ENCODE data around the gene ATXN1. TPM values are rescaled to one million over a fixed set of nuclear protein-coding genes. Genes with fewer than 3 reads are reported as not detected.

Gene ATXN1
- polyA plus RNA-seq, 1 donor from 2014 or later: 28.2 TPM

DNA sequence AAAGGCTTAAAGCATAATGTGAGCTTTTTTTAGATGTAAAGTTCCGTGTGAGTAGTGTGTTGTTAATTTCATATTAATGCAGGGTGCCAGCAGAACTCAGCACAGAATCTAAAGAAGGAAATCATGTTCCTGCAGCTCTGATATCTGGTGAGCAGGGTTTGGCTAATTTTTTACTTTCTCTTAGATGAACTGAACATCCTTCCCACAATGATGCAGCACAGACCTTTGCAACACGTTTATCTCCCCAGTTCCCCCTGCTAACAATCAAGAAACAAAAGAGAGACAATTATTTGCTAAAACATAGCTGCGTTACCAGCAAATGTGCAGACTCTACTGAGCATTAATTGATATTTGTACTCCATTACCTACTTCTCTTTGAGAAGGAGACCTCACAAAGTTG lies 39.1 kb upstream of the ATXN1 start:
- Histone ChIP-seq H3K9me3 (ENCODE audit: low read length) (no peaks in the 10 kb centered on the region), H3F3A (ENCODE audit: insufficient read depth, low read length, poor library complexity, severe bottlenecking) (peaks cover 3% of the 10 kb centered on the region), H3K9ac (ENCODE audit: low read length) (no peak overlapping the region), H3K4me3 (ENCODE audit: low read length) (no peak overlapping the region), H4K20me1 (ENCODE audit: insufficient read depth) (no peaks in the 10 kb centered on the region), H3K9me2 (ENCODE audit: insufficient read depth, low read length) (no peaks in the 10 kb centered on the region), H3K36me3 (ENCODE audit: insufficient read depth, low read length) (no peaks in the 10 kb centered on the region), H3K27ac (ENCODE audit: low read length) (no peak overlapping the region), H3K27me3 (ENCODE audit: insufficient read depth, low read depth, low read length) (no peaks in the 10 kb centered on the region), H3K79me2 (replicated peaks; ENCODE audit: insufficient read depth, low read length) (no peaks in the 10 kb centered on the region), H3K4me2 (ENCODE audit: low read length) (no peak overlapping the region), H2AFZ (ENCODE audit: low read depth, low read length) (no peak overlapping the region)
- TF ChIP-seq, protein P1, sequence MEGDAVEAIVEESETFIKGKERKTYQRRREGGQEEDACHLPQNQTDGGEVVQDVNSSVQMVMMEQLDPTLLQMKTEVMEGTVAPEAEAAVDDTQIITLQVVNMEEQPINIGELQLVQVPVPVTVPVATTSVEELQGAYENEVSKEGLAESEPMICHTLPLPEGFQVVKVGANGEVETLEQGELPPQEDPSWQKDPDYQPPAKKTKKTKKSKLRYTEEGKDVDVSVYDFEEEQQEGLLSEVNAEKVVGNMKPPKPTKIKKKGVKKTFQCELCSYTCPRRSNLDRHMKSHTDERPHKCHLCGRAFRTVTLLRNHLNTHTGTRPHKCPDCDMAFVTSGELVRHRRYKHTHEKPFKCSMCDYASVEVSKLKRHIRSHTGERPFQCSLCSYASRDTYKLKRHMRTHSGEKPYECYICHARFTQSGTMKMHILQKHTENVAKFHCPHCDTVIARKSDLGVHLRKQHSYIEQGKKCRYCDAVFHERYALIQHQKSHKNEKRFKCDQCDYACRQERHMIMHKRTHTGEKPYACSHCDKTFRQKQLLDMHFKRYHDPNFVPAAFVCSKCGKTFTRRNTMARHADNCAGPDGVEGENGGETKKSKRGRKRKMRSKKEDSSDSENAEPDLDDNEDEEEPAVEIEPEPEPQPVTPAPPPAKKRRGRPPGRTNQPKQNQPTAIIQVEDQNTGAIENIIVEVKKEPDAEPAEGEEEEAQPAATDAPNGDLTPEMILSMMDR (IDR thresholded peaks at IDR 0.05; ENCODE audit: poor library complexity, severe bottlenecking): no peak
- TF ChIP-seq, protein P2, sequence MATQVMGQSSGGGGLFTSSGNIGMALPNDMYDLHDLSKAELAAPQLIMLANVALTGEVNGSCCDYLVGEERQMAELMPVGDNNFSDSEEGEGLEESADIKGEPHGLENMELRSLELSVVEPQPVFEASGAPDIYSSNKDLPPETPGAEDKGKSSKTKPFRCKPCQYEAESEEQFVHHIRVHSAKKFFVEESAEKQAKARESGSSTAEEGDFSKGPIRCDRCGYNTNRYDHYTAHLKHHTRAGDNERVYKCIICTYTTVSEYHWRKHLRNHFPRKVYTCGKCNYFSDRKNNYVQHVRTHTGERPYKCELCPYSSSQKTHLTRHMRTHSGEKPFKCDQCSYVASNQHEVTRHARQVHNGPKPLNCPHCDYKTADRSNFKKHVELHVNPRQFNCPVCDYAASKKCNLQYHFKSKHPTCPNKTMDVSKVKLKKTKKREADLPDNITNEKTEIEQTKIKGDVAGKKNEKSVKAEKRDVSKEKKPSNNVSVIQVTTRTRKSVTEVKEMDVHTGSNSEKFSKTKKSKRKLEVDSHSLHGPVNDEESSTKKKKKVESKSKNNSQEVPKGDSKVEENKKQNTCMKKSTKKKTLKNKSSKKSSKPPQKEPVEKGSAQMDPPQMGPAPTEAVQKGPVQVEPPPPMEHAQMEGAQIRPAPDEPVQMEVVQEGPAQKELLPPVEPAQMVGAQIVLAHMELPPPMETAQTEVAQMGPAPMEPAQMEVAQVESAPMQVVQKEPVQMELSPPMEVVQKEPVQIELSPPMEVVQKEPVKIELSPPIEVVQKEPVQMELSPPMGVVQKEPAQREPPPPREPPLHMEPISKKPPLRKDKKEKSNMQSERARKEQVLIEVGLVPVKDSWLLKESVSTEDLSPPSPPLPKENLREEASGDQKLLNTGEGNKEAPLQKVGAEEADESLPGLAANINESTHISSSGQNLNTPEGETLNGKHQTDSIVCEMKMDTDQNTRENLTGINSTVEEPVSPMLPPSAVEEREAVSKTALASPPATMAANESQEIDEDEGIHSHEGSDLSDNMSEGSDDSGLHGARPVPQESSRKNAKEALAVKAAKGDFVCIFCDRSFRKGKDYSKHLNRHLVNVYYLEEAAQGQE (IDR thresholded peaks at IDR 0.05; ENCODE audit: borderline replicate concordance): no peak
- TF ChIP-seq POLR2AphosphoS5 (IDR thresholded peaks at IDR 0.05): no peak
- no peak for TF ChIP-seq MXI1 (conservative IDR thresholded peaks at IDR 0.05; ENCODE audit: poor library complexity, severe bottlenecking)
- TF ChIP-seq EZH2 (IDR thresholded peaks at IDR 0.05; ENCODE audit: borderline replicate concordance, insufficient read depth, low read length, poor library complexity, severe bottlenecking): no peak
- no peak for TF ChIP-seq RAD21 (conservative IDR thresholded peaks at IDR 0.05)

DNA sequence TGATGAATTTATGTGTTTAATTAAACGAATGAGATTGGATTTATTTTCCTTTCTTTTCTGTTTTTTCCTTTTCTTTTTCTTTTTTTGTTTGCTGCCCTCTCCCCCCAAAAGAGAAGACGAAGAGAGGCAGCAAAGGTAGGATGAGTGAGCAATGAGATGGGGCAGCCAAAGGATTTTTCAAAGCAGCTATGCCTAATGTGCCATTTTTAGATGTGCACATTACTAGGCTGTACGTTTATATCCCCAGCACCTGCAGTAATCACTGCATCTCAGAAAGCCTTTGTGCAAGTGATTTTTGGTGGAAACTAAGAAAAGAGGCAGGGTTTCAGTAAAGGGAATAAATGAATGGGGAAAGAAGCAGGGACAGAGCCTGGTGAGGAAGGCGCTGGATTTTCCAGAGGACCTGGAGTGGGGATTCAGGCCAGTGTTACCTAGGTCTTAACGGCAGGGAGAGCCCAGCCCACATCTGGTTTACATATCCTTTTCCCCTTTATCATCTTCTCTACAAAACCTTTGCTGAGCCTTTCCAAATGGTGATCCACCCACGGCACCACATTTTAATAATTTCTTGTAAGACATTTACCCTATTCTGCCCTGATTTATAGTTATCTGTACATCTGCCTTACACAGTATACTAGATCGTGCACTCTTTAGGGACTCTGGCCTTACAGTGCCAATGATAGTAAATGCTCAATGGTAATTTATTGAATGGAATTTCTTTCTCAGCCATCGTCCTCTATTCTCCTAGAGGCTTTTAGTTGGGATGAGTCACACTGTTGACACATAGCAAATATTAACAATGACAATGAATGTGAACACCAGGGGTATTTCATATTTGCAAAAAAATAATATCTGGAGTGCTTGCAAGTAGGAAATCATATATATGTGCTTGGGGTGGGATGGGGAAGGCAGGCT lies 38.3 kb upstream of the ATXN1 start:
- TF ChIP-seq TAF1 (IDR thresholded peaks at IDR 0.05; ENCODE audit: low read depth) (no peak), EP300 (conservative IDR thresholded peaks at IDR 0.05; ENCODE audit: poor library complexity, severe bottlenecking) (no peak), POLR2AphosphoS5 (IDR thresholded peaks at IDR 0.05) (no peak), EZH2 (IDR thresholded peaks at IDR 0.05; ENCODE audit: borderline replicate concordance, insufficient read depth, low read length, poor library complexity, severe bottlenecking) (no peak), RAD21 (conservative IDR thresholded peaks at IDR 0.05) (no peak), SMC3 (conservative IDR thresholded peaks at IDR 0.05; ENCODE audit: poor library complexity) (no peak), MXI1 (conservative IDR thresholded peaks at IDR 0.05; ENCODE audit: poor library complexity, severe bottlenecking) (no peak)
- TF ChIP-seq, protein P1 (IDR thresholded peaks at IDR 0.05; ENCODE audit: poor library complexity, severe bottlenecking): no peak
- TF ChIP-seq, protein P2 (IDR thresholded peaks at IDR 0.05; ENCODE audit: borderline replicate concordance): no peak
- no peaks in the 10 kb centered on the region for H3K79me2 ChIP-seq (replicated peaks; ENCODE audit: insufficient read depth, low read length)
- no peak overlapping the region for H3K4me3 ChIP-seq (ENCODE audit: low read length)
- H3K36me3 ChIP-seq (ENCODE audit: insufficient read depth, low read length): no peaks in the 10 kb centered on the region
- no peak overlapping the region for H3K27ac ChIP-seq (ENCODE audit: low read length)
- no peaks in the 10 kb centered on the region for H3K9me2 ChIP-seq (ENCODE audit: insufficient read depth, low read length)
- peak overlapping the region; percentile 7 for H3K9ac ChIP-seq (ENCODE audit: low read length)
- H3K4me2 ChIP-seq (ENCODE audit: low read length): no peak overlapping the region
- H3K27me3 ChIP-seq (ENCODE audit: insufficient read depth, low read depth, low read length): no peaks in the 10 kb centered on the region
- no peaks in the 10 kb centered on the region for H4K20me1 ChIP-seq (ENCODE audit: insufficient read depth)
- H3K9me3 ChIP-seq (ENCODE audit: low read length): no peaks in the 10 kb centered on the region
- H3F3A ChIP-seq (ENCODE audit: insufficient read depth, low read length, poor library complexity, severe bottlenecking): no peaks in the 10 kb centered on the region
- no peak overlapping the region for H2AFZ ChIP-seq (ENCODE audit: low read depth, low read length)

Data from neural cell (in vitro differentiated cells).